ENCODE results near the gene LRFN2. TPM values are rescaled to one million over a fixed set of nuclear protein-coding genes. Genes with fewer than 3 reads are reported as not detected.

Gene LRFN2
- 0.16 and 0.20 TPM in 2 replicates for total RNA-seq

DNA sequence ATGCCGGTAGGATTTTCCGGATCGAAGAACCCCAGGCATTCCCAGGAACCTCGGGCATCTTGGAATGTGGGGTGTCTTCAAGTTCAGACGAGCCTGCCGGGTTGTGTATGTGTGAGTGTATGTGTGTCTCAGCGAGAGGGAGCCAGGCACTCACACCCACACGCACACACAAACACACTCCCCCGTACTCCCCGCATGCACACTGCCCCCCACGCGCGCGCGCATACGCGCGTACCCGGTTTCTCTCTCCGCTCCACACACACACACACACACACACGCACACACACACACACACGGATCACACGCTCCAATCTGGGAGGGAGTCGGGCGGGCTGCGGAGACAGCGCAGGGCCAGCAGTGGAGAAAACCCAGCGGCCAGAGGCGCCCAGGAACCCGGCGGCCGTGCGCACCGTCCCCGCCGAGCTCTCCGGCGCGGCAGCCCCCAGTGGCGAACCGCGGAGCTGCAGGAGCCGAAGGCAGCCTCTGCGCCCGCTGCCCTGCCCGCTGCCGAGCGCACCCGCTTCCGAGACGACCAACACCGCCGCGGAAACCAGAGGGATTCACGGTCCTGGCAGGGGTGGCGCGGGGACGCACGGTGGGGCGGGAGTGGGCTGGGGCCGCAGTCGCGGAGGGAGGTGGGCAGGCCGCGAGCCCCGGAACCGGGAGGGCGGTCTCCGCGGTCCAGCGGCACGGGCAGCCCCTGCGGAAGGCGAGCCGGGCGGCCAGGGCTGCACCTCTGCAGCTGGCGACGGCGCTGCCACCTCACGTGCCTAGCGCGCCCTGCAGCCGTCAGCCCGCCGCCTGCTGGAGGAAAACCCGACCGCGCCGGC, at the start of gene LRFN2:
TSS of gene LRFN2 (minus strand) at position 125 of the 830 bp plus-strand sequence.
- intact Hi-C loops (cut with micrococcal nuclease) = loop anchor here (5.0 kb wide), 1 partner anchor 440 kb away; no protein-coding TSS in a partner anchor

DNA sequence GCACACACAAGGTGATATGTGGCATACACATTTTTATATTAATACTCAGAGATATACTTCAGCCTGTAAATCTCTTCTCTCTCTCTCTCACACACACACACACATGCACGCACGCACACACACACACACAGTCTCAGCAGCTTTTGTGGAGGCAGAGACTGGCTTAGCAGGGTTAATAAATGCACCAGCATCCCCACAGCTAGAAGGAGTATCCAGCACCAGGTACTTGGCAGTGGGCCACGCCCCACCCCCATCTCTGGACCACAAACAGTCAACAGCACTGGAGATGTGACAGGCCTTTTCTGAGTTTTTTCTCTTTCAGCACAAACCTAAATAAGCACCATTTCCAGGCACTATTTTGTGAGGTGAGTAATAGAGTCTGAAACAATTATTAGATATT, 47.3 kb upstream of the LRFN2 start:
- intact Hi-C loops (cut with micrococcal nuclease) = no loop called here

DNA sequence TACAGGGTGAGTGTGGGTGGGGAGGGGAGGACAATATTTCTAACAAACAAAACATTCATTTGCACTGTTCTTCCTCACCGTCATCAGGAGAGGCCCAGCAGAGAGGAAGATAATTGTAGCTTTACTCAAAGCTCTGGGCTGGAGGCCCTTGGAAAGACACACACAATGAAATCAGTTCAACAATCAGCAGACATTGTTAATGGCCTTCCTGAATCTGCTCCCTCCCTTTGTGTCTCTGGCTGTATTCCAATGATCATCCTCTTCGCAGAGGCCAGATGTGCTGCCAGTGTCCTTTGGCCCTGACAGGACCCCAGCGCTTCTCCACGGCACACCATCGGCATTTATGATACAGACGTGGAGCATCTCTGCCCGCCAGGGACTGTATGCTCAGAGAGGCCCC, 44.6 kb upstream of the LRFN2 start:
- intact Hi-C loops (cut with micrococcal nuclease) = no loop called here

DNA sequence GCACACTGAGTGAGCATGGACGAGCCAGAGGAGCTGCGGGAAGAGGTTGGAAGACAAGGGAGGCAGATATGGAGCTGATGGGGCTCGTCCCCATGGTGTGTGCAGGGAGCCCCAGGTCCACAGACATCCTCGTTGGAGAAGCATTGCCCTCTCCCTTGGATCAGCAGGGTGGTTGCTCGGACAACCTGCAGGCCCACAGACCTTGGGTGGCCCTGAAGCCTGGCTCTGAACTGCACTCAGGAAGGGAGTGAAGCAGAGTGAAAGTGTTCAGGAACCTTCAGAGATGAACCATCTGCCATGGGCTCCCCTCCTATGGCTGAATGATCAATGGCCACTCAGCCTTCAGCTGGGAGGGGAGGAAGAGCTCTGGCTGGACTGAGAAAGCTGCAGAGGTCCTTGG, 43.3 kb upstream of the LRFN2 start:
- intact Hi-C loops (cut with micrococcal nuclease) = no loop called here

DNA sequence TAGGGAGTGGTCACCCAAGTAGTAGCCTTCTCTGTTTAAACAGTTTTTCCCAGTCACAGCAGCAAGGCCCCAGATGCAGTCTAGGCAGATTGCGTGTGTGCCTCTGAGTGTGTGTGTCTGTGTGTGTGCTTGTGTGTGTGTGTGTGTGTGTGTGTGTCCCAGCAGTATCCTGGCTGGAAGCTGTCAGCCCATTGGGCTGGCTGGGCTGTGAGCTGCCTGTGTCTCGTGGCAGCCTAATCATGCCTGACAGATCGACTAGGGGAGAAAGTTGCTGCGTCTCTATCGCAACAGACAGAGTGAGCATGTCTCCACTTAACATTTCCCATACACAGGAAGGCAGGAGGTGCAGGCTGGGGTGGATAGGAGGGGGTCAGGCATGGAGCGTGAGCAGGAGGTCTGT, 42.9 kb upstream of the LRFN2 start:
- intact Hi-C loops (cut with micrococcal nuclease) = no loop called here

DNA sequence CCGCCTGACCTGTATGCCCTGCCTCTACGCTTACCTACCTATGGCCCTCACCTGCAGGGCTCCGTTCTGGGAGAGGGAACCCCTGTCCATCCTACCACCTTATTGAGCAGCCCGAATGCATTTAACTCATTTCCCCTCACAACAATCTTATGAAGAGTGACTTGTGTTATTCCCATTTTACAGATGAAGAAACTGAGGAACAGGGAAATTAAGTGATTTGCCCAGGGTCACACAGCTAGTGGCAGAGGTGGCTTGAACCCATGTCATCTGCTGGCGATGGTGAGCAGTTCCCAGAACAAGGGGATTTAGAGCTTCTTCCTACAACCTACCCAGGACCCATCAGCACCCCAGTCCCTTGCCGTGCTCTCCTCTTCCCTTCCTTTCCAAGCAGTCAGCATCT, 42.3 kb upstream of the LRFN2 start:
- intact Hi-C loops (cut with micrococcal nuclease) = no loop called here

DNA sequence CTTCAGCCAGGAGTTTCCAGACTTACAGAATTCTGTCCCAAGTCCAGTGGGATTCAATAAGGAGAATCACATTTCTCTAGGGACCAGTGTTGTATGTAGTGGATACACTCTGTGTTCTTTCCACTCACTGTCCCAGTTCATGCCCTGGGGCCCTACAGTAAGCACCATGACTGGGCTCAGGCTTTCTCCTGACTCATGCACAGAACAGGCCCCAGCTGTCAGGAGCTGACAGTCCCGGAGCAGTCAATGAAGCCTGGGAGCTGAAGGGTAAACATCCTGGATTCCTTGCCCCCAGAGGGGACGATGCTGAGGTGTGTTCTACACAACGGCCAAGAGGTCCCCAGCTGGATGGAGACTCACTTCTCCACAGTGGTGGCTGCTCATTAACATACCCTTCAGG, 40.2 kb upstream of the LRFN2 start:
- intact Hi-C loops (cut with micrococcal nuclease) = no loop called here

DNA sequence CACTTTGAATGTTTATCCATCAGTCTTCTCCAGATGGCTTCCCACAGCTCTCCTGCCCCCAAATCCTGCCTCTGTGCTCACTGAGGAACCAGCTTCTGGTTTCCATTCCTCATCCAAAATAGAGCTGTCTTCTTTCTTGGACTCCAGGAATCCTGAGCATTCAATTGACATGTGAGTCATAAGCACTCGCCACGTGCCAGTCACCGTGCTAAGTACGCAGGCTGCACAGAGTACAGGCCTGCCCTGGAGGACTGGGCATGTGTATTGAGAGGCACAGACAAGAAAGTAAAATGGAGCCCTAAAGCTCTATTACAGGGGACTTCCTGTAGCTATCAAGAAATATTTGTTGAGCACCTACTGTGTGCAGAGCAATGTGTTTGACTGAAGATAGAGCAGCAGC, 39.7 kb upstream of the LRFN2 start:
- intact Hi-C loops (cut with micrococcal nuclease) = no loop called here

DNA sequence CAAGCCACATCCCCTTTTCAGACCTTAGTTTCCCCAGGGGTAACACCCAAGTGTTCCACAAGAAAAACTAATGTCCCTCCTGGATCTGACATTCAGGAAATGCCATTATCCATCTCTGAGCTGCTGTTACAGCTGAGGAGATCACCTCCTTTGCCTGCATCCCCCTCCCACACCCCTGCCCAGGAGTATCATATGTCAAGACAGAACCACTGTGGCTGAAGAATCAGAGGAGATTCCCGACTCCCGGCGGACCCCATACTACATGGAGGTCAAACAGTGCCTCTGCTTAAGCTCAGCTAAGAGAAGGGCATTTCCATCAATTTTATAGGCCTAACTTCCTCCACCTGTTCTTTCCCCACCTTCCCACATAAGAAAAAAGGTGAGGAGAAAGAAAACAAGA, 36.8 kb upstream of the LRFN2 start:
- intact Hi-C loops (cut with micrococcal nuclease) = no loop called here

DNA sequence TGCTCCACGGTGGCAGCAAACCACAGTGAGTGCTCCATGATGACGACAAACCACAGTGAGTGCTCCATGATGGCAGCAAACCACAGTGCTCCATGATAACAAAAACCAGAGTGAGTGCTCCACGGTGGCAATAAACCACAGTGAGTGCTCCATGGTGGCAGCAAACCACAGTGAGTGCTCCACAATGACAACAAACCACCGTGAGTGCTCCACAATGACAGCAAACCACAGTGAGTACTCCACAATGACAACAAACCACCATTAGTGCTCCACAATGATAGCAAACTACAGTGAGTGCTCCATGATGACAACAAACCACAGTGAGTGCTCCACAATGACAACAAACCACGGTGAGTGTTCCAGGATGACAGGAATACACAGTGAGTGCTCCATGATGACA, 36.0 kb upstream of the LRFN2 start:
- intact Hi-C loops (cut with micrococcal nuclease) = no loop called here

DNA sequence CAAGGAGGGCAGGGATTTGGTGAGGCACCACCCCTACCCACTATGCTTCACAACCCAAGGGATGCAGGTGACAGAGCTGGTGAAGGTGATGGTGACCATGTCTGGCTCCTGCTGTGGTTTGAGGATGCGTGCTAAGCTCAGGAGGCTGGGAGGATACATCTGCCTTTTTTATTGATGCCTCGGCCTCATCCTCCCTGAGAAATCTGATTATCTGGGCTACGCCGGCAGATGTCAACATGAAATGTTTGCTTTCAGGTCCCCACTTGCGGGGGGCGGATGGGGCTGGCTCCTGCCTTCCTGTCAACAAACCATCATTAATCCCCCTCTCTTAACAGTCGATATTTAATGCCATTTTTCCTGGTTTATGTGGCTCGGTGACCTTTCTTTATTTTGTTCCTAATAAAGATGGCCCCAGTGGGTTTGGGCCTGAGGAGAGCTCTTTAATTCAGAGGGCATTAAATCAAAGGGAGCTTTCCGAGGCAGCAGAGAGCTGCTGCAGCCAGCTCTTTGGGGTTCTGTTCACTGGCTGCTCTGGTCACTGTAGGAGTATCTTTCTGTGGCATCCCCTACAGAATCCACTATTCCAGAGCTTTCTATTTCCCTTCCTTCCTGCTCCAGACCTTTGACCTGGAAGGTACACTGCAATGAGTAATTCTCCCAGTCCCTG, 33.5 kb upstream of the LRFN2 start:
- intact Hi-C loops (cut with micrococcal nuclease) = no loop called here

DNA sequence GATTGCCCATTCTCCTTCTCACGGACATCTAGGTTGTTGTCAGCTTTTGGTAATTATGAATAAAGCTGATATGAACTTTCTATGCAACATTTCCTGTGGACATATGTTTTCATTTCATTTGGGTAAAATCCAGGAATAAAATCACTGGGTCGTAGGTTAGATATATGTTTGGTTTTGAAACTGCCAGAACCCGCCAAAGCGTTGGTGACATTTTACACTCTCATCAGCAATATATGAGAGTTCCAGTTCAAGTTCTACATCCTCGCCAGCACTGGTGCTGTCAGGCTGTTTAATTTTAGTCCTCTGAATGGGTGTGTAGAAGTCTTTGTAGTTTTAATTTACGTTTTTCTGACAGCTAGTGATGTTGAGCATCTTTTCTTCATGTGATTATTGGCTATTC, 27.5 kb upstream of the LRFN2 start:
- intact Hi-C loops (cut with micrococcal nuclease) = no loop called here

DNA sequence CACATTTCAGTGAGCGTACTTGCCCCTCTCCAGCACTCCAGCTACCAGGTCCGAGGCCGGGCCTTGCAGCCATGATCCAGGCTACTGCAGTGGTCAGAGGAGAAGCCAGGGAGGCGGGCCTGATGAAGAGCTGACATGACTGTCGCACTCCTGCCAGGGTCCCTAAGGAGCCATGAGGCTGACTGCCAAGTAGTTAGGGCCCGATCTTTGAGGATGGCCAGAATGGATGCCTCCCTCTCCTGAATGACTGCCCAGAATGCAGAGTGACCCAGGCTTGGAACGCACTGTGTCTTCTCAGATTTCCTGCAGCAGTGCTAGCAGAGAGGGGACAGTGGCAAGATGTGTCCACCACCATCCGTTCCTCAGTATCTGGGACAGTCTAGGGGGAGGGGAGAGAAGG, 24.7 kb upstream of the LRFN2 start:
- intact Hi-C loops (cut with micrococcal nuclease) = no loop called here

DNA sequence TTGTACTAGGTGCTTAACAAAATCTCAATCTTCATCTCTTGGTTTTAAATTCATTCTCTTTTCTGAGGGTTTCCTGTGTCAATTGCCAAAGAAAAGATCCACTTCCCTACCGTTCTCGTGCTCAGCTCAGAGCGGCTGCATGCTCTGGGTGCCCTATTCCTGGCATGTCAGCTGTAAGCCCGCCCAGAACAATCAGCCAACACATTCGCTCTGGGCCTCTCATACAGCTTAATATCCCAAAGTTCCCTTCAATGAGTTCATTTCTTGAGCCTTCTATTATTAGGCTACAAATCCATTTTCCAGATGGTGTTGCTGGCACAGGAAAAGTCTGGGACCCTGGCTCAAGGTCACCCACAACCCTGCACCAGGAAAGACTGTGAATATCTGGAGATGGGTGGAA, 24.3 kb upstream of the LRFN2 start:
- intact Hi-C loops (cut with micrococcal nuclease) = no loop called here

DNA sequence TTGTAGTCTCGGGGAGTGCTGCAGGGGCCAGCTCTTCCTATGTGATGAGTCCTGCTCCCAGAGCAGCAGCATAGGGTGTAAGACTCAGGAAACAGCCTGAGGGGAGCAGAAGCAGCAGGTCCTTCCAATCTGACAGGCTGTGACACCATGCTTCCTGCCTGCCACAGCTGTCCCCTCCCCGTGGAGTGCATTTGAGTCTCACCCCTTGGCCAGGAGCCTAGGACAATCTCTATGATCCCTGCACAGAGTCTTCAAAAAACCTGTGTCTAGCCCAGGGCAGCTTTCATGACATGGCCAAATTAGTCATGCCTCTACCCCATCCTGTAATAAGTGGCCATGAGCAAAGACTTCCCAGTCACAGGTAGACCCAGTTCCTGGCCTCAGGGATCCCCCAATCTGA, 23.1 kb upstream of the LRFN2 start:
- intact Hi-C loops (cut with micrococcal nuclease) = no loop called here

DNA sequence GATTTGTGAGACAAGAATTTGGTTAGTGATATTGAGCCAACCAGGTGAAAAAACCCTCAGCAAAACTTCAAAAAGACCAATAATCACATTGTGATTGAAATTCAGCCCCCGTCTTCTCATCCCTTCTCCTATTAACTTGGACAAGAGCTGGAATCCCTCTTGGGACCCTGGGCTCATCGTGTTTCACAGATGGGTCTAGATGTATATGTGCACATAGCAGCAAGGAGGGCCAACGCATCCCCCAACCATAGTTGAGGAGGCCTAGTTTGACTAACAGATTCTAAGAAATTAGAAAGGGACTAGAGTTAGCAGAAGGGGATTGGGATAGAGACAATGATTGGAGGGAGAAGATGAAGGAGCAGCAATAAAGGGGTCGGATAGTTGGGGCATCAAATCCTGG, 19.8 kb upstream of the LRFN2 start:
- intact Hi-C loops (cut with micrococcal nuclease) = no loop called here

DNA sequence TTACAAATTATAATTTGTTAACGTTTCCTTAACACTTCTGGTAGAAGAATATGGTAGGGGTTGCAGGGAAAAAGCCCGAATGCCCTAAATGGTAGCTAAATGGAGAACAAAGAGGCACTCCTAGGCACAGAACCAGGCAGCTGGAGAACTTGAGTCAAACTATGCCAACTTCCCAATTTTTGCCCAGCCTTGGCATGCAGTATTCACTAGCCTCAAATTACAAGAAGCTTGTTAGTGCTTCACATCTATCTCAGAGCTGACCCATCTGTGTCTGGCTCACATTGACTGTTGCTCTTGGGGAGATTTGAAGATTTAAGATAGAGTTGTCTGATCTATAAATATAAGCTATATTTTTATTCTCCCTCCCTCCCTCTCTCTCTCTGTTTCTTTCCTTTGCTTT, 19.4 kb upstream of the LRFN2 start:
- intact Hi-C loops (cut with micrococcal nuclease) = no loop called here

DNA sequence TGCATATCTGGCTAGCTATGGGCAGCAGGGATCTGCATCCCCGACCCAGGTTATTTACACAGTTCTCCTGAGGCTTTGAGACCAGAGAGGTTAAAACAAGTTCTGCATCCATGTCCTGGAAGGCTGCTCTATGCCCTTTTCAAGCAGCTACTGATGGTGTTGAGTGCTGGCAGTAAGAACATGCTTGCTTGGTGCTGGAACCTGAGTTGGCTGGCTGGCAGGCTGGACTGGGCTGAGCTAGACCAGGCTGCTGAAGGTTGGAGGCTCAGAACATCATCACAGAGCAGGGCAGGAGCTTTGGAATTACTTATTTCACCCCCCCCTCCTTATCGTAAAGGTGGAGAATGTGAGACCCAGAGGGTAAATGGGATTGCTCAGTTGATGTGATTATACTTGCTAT, 16.9 kb upstream of the LRFN2 start:
- intact Hi-C loops (cut with micrococcal nuclease) = no loop called here

DNA sequence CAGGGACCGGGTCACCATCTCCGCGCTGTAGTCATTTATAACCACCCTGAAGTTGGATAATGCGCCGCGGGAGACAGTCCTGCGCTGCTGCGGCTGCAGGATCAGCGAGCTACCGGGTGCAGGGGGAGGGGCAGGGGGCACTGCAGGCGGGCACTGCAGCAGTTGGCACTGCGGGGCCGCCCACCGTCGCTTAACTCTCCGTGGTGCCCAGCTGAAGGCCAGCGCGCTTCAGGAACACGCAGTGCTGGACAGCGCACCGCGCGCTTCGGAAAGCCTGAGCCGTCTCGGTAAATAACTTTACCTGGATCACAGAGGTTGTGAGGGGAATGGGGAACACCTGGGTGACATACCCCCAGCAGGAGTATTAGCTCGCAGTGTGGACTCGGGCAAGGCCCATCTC, 12.4 kb upstream of the LRFN2 start:
- intact Hi-C loops (cut with micrococcal nuclease) = no loop called here

DNA sequence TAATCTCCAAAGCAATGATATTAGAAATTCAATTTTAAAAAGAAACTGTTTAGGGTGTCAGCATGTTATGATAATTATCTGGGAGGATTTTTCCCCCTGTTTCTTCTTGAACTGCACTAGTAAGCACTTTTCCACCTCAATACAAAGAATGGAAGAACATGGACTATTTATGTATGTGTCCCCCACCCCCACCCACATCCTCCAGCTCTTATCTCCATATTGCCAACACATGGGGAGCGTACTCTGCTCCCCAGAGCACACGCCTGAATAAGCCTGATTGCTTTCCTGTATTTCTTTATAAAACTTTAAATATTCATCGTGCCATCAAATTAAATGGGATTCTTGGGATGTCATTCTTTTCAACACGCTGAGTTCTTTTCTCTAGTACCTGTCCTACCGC, 11.4 kb upstream of the LRFN2 start:
- intact Hi-C loops (cut with micrococcal nuclease) = no loop called here

DNA sequence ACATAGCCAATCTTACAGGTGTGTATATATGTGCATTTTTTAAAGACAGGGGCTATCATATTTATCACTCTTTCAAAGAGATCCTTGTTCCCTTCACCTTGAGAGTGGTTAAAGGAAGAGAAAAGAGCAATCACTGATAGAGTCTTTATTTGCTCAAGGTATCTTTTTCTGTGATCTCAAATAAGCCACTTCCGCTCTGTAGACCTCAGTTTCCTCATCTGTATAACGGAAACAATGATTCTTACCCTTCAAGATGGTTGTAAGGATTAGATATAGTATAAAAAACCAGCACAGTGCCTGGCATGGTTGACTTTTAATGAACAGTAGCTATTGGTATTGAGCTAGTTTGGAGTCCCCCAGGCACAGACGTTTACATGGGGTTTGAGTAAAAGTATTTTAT, 10.1 kb upstream of the LRFN2 start:
- intact Hi-C loops (cut with micrococcal nuclease) = no loop called here

DNA sequence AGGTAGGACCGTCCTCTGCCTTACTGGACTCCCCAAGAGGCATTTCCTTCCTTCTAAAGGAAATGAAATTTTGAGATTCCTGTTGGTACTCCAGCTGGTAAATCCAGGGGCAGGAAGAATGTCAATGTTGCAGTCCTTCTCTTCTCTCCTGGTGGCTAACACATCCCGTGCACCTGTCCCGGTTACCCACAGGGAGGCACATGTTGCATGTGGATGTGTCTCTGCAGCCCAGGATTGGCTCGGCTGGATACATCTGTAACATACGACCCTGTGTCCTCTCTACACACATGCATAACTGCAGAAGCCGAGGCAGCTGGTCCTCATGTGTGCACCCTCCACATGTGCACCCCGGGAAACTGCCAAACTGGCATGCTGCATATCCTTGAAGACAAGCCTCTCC, 1.3 kb upstream of the LRFN2 start:
- intact Hi-C loops (cut with micrococcal nuclease) = loop anchor here (5.0 kb wide), 1 partner anchor 439 kb away; no protein-coding TSS in a partner anchor

DNA sequence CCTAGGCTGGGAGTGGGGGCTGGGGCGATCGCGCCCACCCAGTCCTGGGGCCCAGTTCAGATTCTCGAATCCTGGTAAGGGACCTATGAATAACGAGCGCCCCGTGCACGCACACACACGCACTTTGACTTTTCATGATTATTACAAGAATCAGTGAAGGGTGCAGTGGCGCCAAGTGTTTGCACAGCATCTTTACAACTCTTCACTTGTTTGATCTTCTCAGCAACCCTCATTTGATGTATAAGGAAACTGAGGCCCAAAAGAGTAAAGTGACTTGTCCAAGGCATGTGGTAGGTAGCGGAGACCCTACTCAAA, 863 bp upstream of the LRFN2 start:
- intact Hi-C loops (cut with micrococcal nuclease) = loop anchor here (5.0 kb wide), 1 partner anchor 439 kb away; no protein-coding TSS in a partner anchor
